Measurements from ENCODE around the gene GPC1. TPM values are rescaled to one million over a fixed set of nuclear protein-coding genes. Genes with fewer than 3 reads are reported as not detected.

Gene GPC1
- total and polyA plus RNA-seq, 2 donors (not counting 1 experiment from before 2014, with no cell fraction given), result 1.2 to 3.3 TPM

DNA sequence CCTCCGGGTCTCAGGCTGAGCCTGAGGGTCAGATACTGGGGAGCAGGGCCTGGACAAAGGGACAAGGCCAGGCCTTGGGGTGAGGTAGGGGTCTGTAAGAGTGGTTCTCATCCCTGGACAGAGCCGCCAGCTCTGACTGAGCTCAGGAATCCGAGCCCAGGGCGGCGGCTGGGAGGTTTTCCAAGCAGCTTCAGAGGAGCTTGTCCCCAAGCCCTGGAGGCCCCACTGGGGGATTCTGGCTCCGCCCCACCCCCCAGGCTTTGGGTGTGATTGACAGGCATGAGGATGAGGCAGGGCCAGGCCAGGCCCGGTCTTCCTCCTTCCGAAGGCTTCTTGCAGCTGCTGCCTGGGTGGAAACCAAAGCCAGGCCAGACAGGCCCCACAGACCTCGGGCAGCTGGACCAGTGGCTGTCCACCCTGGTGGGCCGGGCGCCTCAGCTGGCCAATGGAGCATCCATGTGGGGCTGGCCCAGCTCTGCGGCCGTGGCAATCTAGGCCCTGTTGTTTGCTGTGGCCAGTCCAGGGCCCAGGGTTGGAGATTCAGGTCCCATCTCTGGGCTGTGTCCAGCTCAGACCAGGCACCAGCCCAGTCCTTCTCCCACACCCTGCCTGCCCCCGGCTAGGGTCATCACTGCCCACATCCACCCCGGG, 23.1 kb upstream of the GPC1 start:
- DNase-seq, result no peak
- WGBS (ENCODE audit: insufficient coverage), result 86% methylated on average over 14 of the region's 15 CpGs
- POLR2A ChIA-PET, result no interaction called here

More for the DNA sequence above, 23.1 kb upstream of the GPC1 start:
- Mint-ChIP-seq H3K4me3 (no peak overlapping the region), H3K27ac (no peak overlapping the region), H3K27me3 (peaks cover 7% of the 10 kb centered on the region), H3K9me3 (ENCODE audit: insufficient read depth) (no peaks in the 10 kb centered on the region), H3K4me1 (no peaks in the 10 kb centered on the region)
- CTCF ChIA-PET, result no interaction called here
- Histone ChIP-seq H4K20me1 (ENCODE audit: control insufficient read depth, insufficient read depth, low read length, poor library complexity, severe bottlenecking) (no peaks in the 10 kb centered on the region), H2AFZ (ENCODE audit: insufficient read depth, low read depth, low read length, poor library complexity, severe bottlenecking) (no peak overlapping the region), H3K4me1 (ENCODE audit: control insufficient read depth in 2 of 2, insufficient read depth in 2 of 2, low read length in 2 of 2) (no peaks in the 10 kb centered on the region), H3K9ac (ENCODE audit: low read length) (no peak overlapping the region), H3K4me2 (replicated peaks; ENCODE audit: low read depth, low read length, poor library complexity, severe bottlenecking) (no peak overlapping the region), H3K27me3 (replicated peaks in 1 of 4; ENCODE audit: control extremely low read depth in 1 of 4, control insufficient read depth in 3 of 4, insufficient read depth in 4 of 4, low read length in 3 of 4) (no peaks in the 10 kb centered on the region), H3K9me3 (ENCODE audit: control extremely low read depth in 1 of 3, control insufficient read depth in 2 of 3, insufficient read depth in 1 of 3, low read length in 2 of 3) (no peaks in the 10 kb centered on the region), H3K79me2 (ENCODE audit: control insufficient read depth, insufficient read depth, low read length) (no peaks in the 10 kb centered on the region), H3K4me3 (ENCODE audit: control extremely low read depth in 1 of 5, extremely low read depth in 1 of 5, insufficient read depth in 1 of 5, low read depth in 2 of 5, low read length in 4 of 5) (no peak overlapping the region), H3K36me3 (replicated peaks in 1 of 2; ENCODE audit: control extremely low read depth in 1 of 2, control insufficient read depth in 1 of 2, extremely low read depth in 1 of 2, insufficient read depth in 2 of 2, low read length in 1 of 2) (no peaks in the 10 kb centered on the region), H3K27ac (ENCODE audit: low read length in 2 of 2) (no peak overlapping the region)
- no peak for TF ChIP-seq EZH2 (IDR thresholded peaks at IDR 0.05; ENCODE audit: borderline replicate concordance, insufficient read depth, low read depth, low read length, poor library complexity, severe bottlenecking)
- TF ChIP-seq, protein P1, sequence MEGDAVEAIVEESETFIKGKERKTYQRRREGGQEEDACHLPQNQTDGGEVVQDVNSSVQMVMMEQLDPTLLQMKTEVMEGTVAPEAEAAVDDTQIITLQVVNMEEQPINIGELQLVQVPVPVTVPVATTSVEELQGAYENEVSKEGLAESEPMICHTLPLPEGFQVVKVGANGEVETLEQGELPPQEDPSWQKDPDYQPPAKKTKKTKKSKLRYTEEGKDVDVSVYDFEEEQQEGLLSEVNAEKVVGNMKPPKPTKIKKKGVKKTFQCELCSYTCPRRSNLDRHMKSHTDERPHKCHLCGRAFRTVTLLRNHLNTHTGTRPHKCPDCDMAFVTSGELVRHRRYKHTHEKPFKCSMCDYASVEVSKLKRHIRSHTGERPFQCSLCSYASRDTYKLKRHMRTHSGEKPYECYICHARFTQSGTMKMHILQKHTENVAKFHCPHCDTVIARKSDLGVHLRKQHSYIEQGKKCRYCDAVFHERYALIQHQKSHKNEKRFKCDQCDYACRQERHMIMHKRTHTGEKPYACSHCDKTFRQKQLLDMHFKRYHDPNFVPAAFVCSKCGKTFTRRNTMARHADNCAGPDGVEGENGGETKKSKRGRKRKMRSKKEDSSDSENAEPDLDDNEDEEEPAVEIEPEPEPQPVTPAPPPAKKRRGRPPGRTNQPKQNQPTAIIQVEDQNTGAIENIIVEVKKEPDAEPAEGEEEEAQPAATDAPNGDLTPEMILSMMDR (IDR thresholded peaks at IDR 0.05), result no peak
- ATAC-seq (ENCODE audit: low read depth), result no peak
- intact Hi-C loops (cut with micrococcal nuclease), result no loop called here
